ENCODE data around the gene SPDYC. TPM values are rescaled to one million over a fixed set of nuclear protein-coding genes. Genes with fewer than 3 reads are reported as not detected.

SPDYC gene
- total RNA-seq, 1 donor = not detected

GRCh38 chr11:65215441-65216076, 45.5 kb downstream of the SPDYC start:
- DNase-seq (ENCODE audit: low read depth) = no peak
- no peak overlapping the region for H3K4me3 ChIP-seq (ENCODE audit: low read depth, low read length)
- TF ChIP-seq CTCF (IDR thresholded peaks at IDR 0.05; ENCODE audit: insufficient read depth, low read length) = no peak

GRCh38 chr11:65216830-65217229, 46.8 kb downstream of the SPDYC start:
- DNase-seq (ENCODE audit: low read depth) = no peak
- TF ChIP-seq CTCF (IDR thresholded peaks at IDR 0.05; ENCODE audit: insufficient read depth, low read length) = no peak
- H3K4me3 ChIP-seq (ENCODE audit: low read depth, low read length) = no peak overlapping the region

GRCh38 chr11:65217441-65218423, 47.7 kb downstream of the SPDYC start:
- H3K4me3 ChIP-seq (ENCODE audit: low read depth, low read length) = no peak overlapping the region
- TF ChIP-seq CTCF (IDR thresholded peaks at IDR 0.05; ENCODE audit: insufficient read depth, low read length) = no peak
- no peak for DNase-seq (ENCODE audit: low read depth)

- no peak for DNase-seq (ENCODE audit: low read depth)
- no peak for TF ChIP-seq CTCF (IDR thresholded peaks at IDR 0.05; ENCODE audit: insufficient read depth, low read length)
- H3K4me3 ChIP-seq (ENCODE audit: low read depth, low read length) = no peak overlapping the region
Observed at GRCh38 chr11:65218446-65218845, 48.4 kb downstream of the SPDYC start.

- TF ChIP-seq CTCF (IDR thresholded peaks at IDR 0.05; ENCODE audit: insufficient read depth, low read length) = no peak
- DNase-seq (ENCODE audit: low read depth) = peak; percentile 63
Observed at GRCh38 chr11:65219930-65220213, 49.8 kb downstream of the SPDYC start.

GRCh38 chr11:65221026-65221425, 51.0 kb downstream of the SPDYC start:
- H3K4me3 ChIP-seq (ENCODE audit: low read depth, low read length) = no peak overlapping the region
- DNase-seq (ENCODE audit: low read depth) = no peak
- TF ChIP-seq CTCF (IDR thresholded peaks at IDR 0.05; ENCODE audit: insufficient read depth, low read length) = no peak

More at GRCh38 chr11:65219930-65220213, 49.8 kb downstream of the SPDYC start:
- no peak overlapping the region for H3K4me3 ChIP-seq (ENCODE audit: low read depth, low read length)

Small RNAs within 50 kb of the gene (small RNA-seq; reads per million reads assigned to genes)
- gene HIGD1AP10 (not detected), gene PDCL2P2 (not detected), gene RNU2-23P (14.6 reads per million, percentile 95 among the genes with 10 or more reads in this experiment)

Other genes starting within 250 kb of the SPDYC start
- gene PPP2R5B, start 245.5 kb upstream of the SPDYC start, total RNA-seq (ENCODE audit: low replicate concordance) = 7.9 and 9.3 TPM in 2 replicates
- gene GPHA2, start 234.3 kb upstream of the SPDYC start, total RNA-seq (ENCODE audit: low replicate concordance) = not detected in 2 replicates
- gene MAJIN, start 198.1 kb upstream of the SPDYC start, total RNA-seq (ENCODE audit: low replicate concordance) = not detected in 2 replicates
- 0.25 and 0.45 TPM in 2 replicates for gene BATF2, start 173.3 kb upstream of the SPDYC start, total RNA-seq (ENCODE audit: low replicate concordance)
- gene ARL2, start 156.1 kb upstream of the SPDYC start, total RNA-seq (ENCODE audit: low replicate concordance) = 14.9 and 97.9 TPM in 2 replicates
- 11.1 and 17.4 TPM in 2 replicates for gene SNX15, start 142.8 kb upstream of the SPDYC start, total RNA-seq (ENCODE audit: low replicate concordance)
- 13.0 and 19.1 TPM in 2 replicates for gene SAC3D1, start 129.0 kb upstream of the SPDYC start, total RNA-seq (ENCODE audit: low replicate concordance)
- gene NAALADL1, start 111.7 kb upstream of the SPDYC start, total RNA-seq (ENCODE audit: low replicate concordance) = 9.7 and 11.5 TPM in 2 replicates
- gene CDCA5, start 86.2 kb upstream of the SPDYC start, total RNA-seq (ENCODE audit: low replicate concordance) = 2.5 and 19.3 TPM in 2 replicates
- gene ZFPL1, start 86.0 kb upstream of the SPDYC start, total RNA-seq (ENCODE audit: low replicate concordance) = 9.6 and 42.5 TPM in 2 replicates
- gene VPS51, start 74.0 kb upstream of the SPDYC start, total RNA-seq (ENCODE audit: low replicate concordance) = 211 and 336 TPM in 2 replicates
- 9.2 and 10.0 TPM in 2 replicates for gene TM7SF2, start 58.4 kb upstream of the SPDYC start, total RNA-seq (ENCODE audit: low replicate concordance)
- 9.9 and 30.4 TPM in 2 replicates for gene ZNHIT2, start 52.5 kb upstream of the SPDYC start, total RNA-seq (ENCODE audit: low replicate concordance)
- gene FAU, start 48.1 kb upstream of the SPDYC start, total RNA-seq (ENCODE audit: low replicate concordance) = 239 and 640 TPM in 2 replicates
- gene MRPL49, start 47.9 kb upstream of the SPDYC start, total RNA-seq (ENCODE audit: low replicate concordance) = 24.2 and 34.7 TPM in 2 replicates
- gene SYVN1, start 35.7 kb upstream of the SPDYC start, total RNA-seq (ENCODE audit: low replicate concordance) = 10.4 and 24.3 TPM in 2 replicates
- 43.2 and 164 TPM in 2 replicates for gene CAPN1, start 11.7 kb downstream of the SPDYC start, total RNA-seq (ENCODE audit: low replicate concordance)
- gene POLA2, start 91.7 kb downstream of the SPDYC start, total RNA-seq (ENCODE audit: low replicate concordance) = 8.7 and 32.4 TPM in 2 replicates
- 4.7 and 28.0 TPM in 2 replicates for gene CDC42EP2, start 144.6 kb downstream of the SPDYC start, total RNA-seq (ENCODE audit: low replicate concordance)
- 46.4 and 75.9 TPM in 2 replicates for gene DPF2, start 163.6 kb downstream of the SPDYC start, total RNA-seq (ENCODE audit: low replicate concordance)
- 0.27 TPM in 1 of 2 replicates, not detected in the other for gene TIGD3, start 184.5 kb downstream of the SPDYC start, total RNA-seq (ENCODE audit: low replicate concordance)
- 0.41 and 5.8 TPM in 2 replicates for gene SLC25A45, start 212.4 kb downstream of the SPDYC start, total RNA-seq (ENCODE audit: low replicate concordance)
- gene FRMD8, start 216.4 kb downstream of the SPDYC start, total RNA-seq (ENCODE audit: low replicate concordance) = 42.7 and 172 TPM in 2 replicates

Data from fibroblast of the aortic adventitia (primary cell).